MCF 10A (cell line): Measurements from ENCODE around the gene SPATA2. TPM values are rescaled to one million over a fixed set of nuclear protein-coding genes. Genes with fewer than 3 reads are reported as not detected.

Source experiments
- BruUV-seq: library from RNA; stranded (reverse); fragments of 400-500 nt; replicated peaks from 2 replicates; lab custom pipeline; 2021; lab: Mats Ljungman, UMichigan
- CTCF ChIA-PET: fragments of 300-600 bp; sonication (Branson Sonifier 250); formaldehyde crosslinking; extraction: SDS; loops from one replicate; lab custom pipeline; 2021; ENCODE audit warnings: antibody characterized with exemption, inconsistent platforms; lab: Yijun Ruan, JAX
- POLR2A ChIA-PET: fragments of 300-600, 350-650 bp; sonication (Branson Sonifier 250); formaldehyde crosslinking; extraction: SDS; loops from one replicate; lab custom pipeline; 2020; ENCODE audit warnings: antibody characterized with exemption, inconsistent platforms; lab: Yijun Ruan, JAX
- DNase-seq: peaks from one replicate; pipeline ENCODE4 v3.0.0-alpha.2; 2018; ENCODE audit not compliant: unreplicated experiment
- H3K27ac Mint-ChIP-seq: one replicate; pipeline ENCODE4 v1.8.0; 2022; ENCODE audit warnings: mild to moderate bottlenecking, low read depth, mixed read lengths; ENCODE audit not compliant: unreplicated experiment
- H3K27me3 Mint-ChIP-seq: one replicate; pipeline ENCODE4 v1.8.0; 2022; ENCODE audit warnings: mixed read lengths; ENCODE audit not compliant: insufficient read depth, unreplicated experiment
- H3K36me3 Mint-ChIP-seq: one replicate; pipeline ENCODE4 v1.8.0; 2022; ENCODE audit warnings: mild to moderate bottlenecking, moderate library complexity, mixed read lengths; ENCODE audit not compliant: insufficient read depth, unreplicated experiment
- H3K4me1 Mint-ChIP-seq: one replicate; pipeline ENCODE4 v1.8.0; 2022; ENCODE audit warnings: mixed read lengths; ENCODE audit not compliant: insufficient read depth, unreplicated experiment
- H3K4me3 Mint-ChIP-seq: one replicate; pipeline ENCODE4 v1.8.0; 2022; ENCODE audit warnings: mild to moderate bottlenecking, moderate library complexity, mixed read lengths; ENCODE audit not compliant: unreplicated experiment
- H3K9me3 Mint-ChIP-seq: one replicate; pipeline ENCODE4 v1.8.0; 2022; ENCODE audit warnings: mixed read lengths; ENCODE audit not compliant: unreplicated experiment
- intact Hi-C: fragments of 100-400 bp; cut with micrococcal nuclease; formaldehyde crosslinking; loops from 2 replicates; pipeline ENCODE4 v1.14.1; 2022
- total RNA-seq: library from RNA; stranded (reverse); gene quantifications from 2 replicates; pipeline ENCODE4 v1.2.3, GENCODE V29; 2022
- TF ChIP-seq, protein P1 (sequence below): fragments of 200-600 bp; IDR thresholded peaks from one replicate; pipeline ENCODE4 v1.8.0; 2022; ENCODE audit warnings: antibody characterized with exemption, mild to moderate bottlenecking; ENCODE audit not compliant: unreplicated experiment

Gene SPATA2
- total RNA-seq, 1 experiment from 2014 or later: 5.5 TPM

DNA sequence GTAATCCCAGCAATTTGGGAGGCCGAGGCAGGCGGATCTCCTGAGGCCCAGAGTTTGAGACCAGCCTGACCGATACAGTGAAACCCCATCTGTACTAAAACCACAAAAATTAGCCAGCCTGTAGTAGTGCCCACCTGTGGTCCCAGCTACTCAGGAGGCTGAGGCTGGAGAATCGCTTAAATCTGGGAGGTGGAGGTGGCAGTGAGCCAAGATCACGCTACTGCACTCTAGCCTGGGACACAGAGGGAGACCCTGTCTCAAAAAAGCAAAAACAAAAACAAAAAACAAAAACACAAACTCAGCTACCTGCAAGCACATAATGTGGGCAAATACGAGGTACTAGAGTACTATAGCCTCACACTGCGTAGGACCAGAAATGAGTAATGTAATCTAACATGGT lies 3.7 kb upstream of the SPATA2 start:
- no peak for DNase-seq
- Mint-ChIP-seq H3K4me1 (peaks cover 14% of the 10 kb centered on the region), H3K36me3 (no peaks in the 10 kb centered on the region), H3K4me3 (no peak overlapping the region), H3K9me3 (no peaks in the 10 kb centered on the region), H3K27ac (no peak overlapping the region), H3K27me3 (no peaks in the 10 kb centered on the region)
- ChIA-PET CTCF (interaction anchor here (1.5 kb wide), 1 partner anchor 72 kb away, joined by 3 read pairs; no protein-coding TSS in a partner anchor), POLR2A (interaction anchor here (7.9 kb wide), 1 partner anchor 17 kb away, joined by 146 read pairs; the partner anchor contains the start of gene RNF114)
- intact Hi-C loops: no loop called here
- TF ChIP-seq, protein P1, sequence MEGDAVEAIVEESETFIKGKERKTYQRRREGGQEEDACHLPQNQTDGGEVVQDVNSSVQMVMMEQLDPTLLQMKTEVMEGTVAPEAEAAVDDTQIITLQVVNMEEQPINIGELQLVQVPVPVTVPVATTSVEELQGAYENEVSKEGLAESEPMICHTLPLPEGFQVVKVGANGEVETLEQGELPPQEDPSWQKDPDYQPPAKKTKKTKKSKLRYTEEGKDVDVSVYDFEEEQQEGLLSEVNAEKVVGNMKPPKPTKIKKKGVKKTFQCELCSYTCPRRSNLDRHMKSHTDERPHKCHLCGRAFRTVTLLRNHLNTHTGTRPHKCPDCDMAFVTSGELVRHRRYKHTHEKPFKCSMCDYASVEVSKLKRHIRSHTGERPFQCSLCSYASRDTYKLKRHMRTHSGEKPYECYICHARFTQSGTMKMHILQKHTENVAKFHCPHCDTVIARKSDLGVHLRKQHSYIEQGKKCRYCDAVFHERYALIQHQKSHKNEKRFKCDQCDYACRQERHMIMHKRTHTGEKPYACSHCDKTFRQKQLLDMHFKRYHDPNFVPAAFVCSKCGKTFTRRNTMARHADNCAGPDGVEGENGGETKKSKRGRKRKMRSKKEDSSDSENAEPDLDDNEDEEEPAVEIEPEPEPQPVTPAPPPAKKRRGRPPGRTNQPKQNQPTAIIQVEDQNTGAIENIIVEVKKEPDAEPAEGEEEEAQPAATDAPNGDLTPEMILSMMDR: no peak
- BruUV-seq: no TSS peak

DNA sequence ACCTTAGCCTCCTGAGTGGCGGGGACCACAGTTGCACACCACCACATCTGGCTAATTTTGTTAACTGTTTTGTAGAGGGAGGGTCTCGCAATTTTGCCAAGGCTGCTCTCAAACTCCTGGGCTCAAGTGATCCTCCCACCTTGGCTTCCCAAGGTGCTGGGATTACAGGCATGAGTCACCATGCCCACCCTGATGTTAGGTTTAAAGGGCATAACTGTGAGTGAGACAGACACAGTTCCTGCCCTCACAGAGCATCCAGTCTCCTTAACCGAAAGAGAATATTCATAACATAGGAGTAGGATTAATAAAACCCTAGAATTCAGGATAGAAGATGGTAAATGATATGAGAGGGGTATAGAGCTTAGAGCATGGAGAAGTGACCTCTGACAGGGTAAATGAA lies 3.1 kb upstream of the SPATA2 start:
- ChIA-PET CTCF (interaction anchor here (1.5 kb wide), 1 partner anchor 72 kb away, joined by 3 read pairs; no protein-coding TSS in a partner anchor), POLR2A (interaction anchor here (2.8 to 7.9 kb wide), 2 partner anchors 13 to 18 kb away, joined by 12 to 146 read pairs; partner anchors contain the start of gene RNF114)
- no TSS peak for BruUV-seq
- DNase-seq: no peak
- Mint-ChIP-seq H3K9me3 (no peaks in the 10 kb centered on the region), H3K4me3 (no peak overlapping the region), H3K36me3 (no peaks in the 10 kb centered on the region), H3K4me1 (peaks cover 18% of the 10 kb centered on the region), H3K27ac (no peak overlapping the region), H3K27me3 (no peaks in the 10 kb centered on the region)
- intact Hi-C loops: no loop called here
- TF ChIP-seq, protein P1: no peak

DNA sequence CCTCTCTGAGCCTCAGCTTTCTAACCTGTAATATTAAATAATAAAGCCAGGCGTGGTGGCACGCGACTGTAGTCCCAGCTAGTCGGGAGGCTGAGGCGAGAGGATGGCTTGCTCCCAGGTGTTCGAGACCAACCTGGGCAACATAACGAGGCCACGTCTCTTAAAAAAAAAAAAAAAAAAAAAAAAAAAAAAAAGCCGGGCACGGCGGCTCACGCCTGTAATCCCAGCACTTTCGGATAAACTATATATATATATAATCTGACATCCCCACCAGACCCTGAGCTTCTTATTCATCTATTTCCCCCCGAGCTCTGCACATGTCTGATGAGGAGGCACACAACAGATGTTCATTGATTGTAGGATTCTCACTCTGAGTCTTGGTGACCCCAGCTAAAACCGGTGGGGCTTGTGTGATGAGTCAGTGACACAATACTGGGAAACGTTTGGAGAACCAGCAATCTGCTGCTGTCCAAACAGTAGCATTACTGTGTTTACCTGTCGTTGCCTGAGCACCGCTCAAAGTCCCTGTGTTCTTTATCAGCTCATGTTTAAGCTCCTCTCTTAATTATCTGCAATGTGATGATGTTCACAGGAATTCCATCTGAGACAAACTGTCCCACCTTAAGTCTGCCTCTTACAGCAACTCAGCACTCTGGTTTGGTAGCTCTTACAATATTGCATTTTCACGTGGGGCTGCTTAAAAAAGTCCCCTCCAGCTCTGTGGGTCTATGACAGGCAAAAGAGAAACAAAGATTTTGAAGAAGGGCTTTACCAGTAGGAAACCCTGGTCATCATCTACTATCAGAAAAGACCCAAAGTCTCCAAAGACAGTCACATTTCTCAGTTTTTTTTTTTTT lies 1.0 kb upstream of the SPATA2 start:
- BruUV-seq: no TSS peak
- no peaks in the 10 kb centered on the region for H3K9me3 Mint-ChIP-seq
- intact Hi-C loops: no loop called here
- DNase-seq: peak; percentile 50
- TF ChIP-seq, protein P1: no peak
- ChIA-PET CTCF (interaction anchor here (0.6 to 2.7 kb wide), 11 partner anchors 12 to 376 kb away, joined by 3 to 15 read pairs (median 4); partner anchors contain the start of gene RNF114), POLR2A (interaction anchor here (0.6 to 7.9 kb wide), 33 partner anchors 9 to 638 kb away, joined by 3 to 146 read pairs (median 4); partner anchors contain the start of genes B4GALT5, RNF114, SLC9A8 and UBE2V1)
- H3K27ac Mint-ChIP-seq: peak overlapping the region; percentile 99
- no peaks in the 10 kb centered on the region for H3K27me3 Mint-ChIP-seq
- peaks cover 18% of the 10 kb centered on the region for H3K4me1 Mint-ChIP-seq
- H3K36me3 Mint-ChIP-seq: peaks cover 9% of the 10 kb centered on the region
- peak overlapping the region; percentile 90 for H3K4me3 Mint-ChIP-seq

DNA sequence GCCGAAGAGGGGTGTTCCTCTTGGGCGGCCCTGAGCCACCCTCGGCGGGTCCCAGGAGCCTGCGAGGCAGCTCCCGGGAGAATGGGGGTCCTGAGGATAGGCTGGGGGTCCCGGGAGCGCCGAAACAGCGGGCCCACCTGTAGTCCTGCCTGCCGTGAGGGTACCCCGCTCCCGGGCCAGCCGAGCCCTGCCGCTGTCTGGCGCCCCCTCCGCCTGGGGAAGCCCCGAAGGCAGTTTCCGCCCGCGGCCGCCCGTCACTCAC lies 280 bp downstream of the SPATA2 start:
- ChIA-PET POLR2A (interaction anchor here (0.6 to 7.9 kb wide), 18 partner anchors 11 to 728 kb away, joined by 3 to 146 read pairs (median 4); partner anchors contain the start of genes B4GALT5, RNF114 and SLC9A8), CTCF (interaction anchor here (0.6 to 2.7 kb wide), 4 partner anchors 13 to 549 kb away, joined by 3 to 15 read pairs (median 6); no protein-coding TSS in a partner anchor)
- intact Hi-C loops: no loop called here
- no TSS peak for BruUV-seq
- Mint-ChIP-seq H3K9me3 (no peaks in the 10 kb centered on the region), H3K27me3 (no peaks in the 10 kb centered on the region), H3K36me3 (peaks cover 18% of the 10 kb centered on the region), H3K27ac (peak overlapping the region; percentile 99), H3K4me3 (peak overlapping the region; percentile 90), H3K4me1 (peaks cover 18% of the 10 kb centered on the region)
- TF ChIP-seq, protein P1: no peak
- no peak for DNase-seq
